ENCODE measurements around the gene RSL24D1. TPM values are rescaled to one million over a fixed set of nuclear protein-coding genes. Genes with fewer than 3 reads are reported as not detected.

The RSL24D1 gene
- total and polyA plus RNA-seq, 9 of the 15 experiments (the other 6 are each of a cell fraction or from before 2014, with no cell fraction given), result 133 to 324 (median 223) TPM

DNA sequence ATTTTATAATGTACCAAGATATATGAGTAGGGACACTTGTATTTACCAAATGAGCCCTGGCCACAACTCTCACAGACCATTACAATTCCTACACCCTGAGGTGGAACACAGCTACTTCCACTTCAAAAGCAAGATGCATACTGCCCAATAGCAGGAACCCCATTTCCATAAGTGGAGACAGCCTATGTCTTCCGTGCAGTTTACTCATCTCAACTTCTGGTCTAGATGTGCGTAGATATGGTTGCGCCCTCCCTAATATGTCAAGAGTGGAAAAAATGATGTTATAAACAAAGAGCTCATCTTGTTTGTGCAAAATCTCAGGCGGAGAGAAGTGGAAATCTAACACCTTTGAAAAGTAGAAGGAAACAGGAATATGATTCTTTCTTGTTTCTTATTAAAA lies 48.3 kb upstream of the RSL24D1 start:
- Histone ChIP-seq H3K27ac (ENCODE audit: extremely low read depth, low read depth, low read length) (no peak overlapping the region), H4K20me1 (replicated peaks; ENCODE audit: control insufficient read depth, insufficient read depth, low read length) (no peaks in the 10 kb centered on the region), H3K4me2 (ENCODE audit: insufficient read depth, low read length) (no peak overlapping the region), H3K9me3 (replicated peaks; ENCODE audit: control insufficient read depth, insufficient read depth, low read depth, low read length) (no peaks in the 10 kb centered on the region), H3K9me1 (ENCODE audit: control insufficient read depth, insufficient read depth, low read length) (no peaks in the 10 kb centered on the region), H3K27me3 (ENCODE audit: control insufficient read depth in 2 of 2, insufficient read depth in 2 of 2, low read length in 2 of 2) (no peaks in the 10 kb centered on the region), H3K9ac (ENCODE audit: insufficient read depth in 1 of 2, low read depth in 2 of 2, low read length in 2 of 2) (no peak overlapping the region), H3K4me1 (replicated peaks in 1 of 2; ENCODE audit: control insufficient read depth in 2 of 2, insufficient read depth in 2 of 2, low read length in 2 of 2) (peaks cover 7 to 29% of the 10 kb centered on the region in 2 experiments; a peak in 3 of 5 replicates), H3K79me2 (ENCODE audit: control insufficient read depth, insufficient read depth, low read length) (peaks cover 71% of the 10 kb centered on the region), H2AFZ (ENCODE audit: low read depth, low read length) (no peak overlapping the region), H3K4me3 (no peak overlapping the region), H3K36me3 (ENCODE audit: control insufficient read depth, insufficient read depth, low read length) (peaks cover 25% of the 10 kb centered on the region; the same call in 1 of the 3 replicates)
- no TSS peak for BruUV-seq (replicated peaks)
- no peak for FAIRE-seq
- POLR2A ChIA-PET, result interaction anchor here (1.4 kb wide), 1 partner anchor 8 kb away, joined by 3 read pairs; no protein-coding TSS in a partner anchor
- in situ Hi-C loops (cut with MboI) (no loop called here), intact Hi-C loops (cut with micrococcal nuclease) (no loop called here)
- TF ChIP-seq IFI16 (CRISPR knock-in tag; IDR thresholded peaks at IDR 0.05) (no peak), FOSL1 (tag; conservative IDR thresholded peaks at IDR 0.05) (peak; percentile 50; the same call in 1 of the 2 replicates), ZNF311 (CRISPR knock-in tag; IDR thresholded peaks at IDR 0.05) (no peak), ZNF140 (CRISPR knock-in tag; IDR thresholded peaks at IDR 0.05) (no peak)
- ATAC-seq, result no peak
- no peak for DNase-seq (ENCODE audit: extremely low read depth in 1 of 4, low spot score in 3 of 4)
- 53% methylated on average over 4 of the region's 4 CpGs for WGBS (ENCODE audit: insufficient coverage, low coverage, missing lambda C conversion rate)
- CTCF ChIA-PET (ENCODE audit: low intra/inter-chr PET ratio), result interaction anchor here (0.6 kb wide), 1 partner anchor 73 kb away, joined by 3 read pairs; no protein-coding TSS in a partner anchor

GRCh38 chr15:55241891-55242290 lies 45.1 kb upstream of the RSL24D1 start:
- ChIA-PET POLR2A (no interaction called here), CTCF (ENCODE audit: low intra/inter-chr PET ratio) (no interaction called here)
- H3K4me2 ChIP-seq (ENCODE audit: insufficient read depth, low read length), result no peak overlapping the region
- no TSS peak for BruUV-seq (replicated peaks)
- peaks cover 81% of the 10 kb centered on the region for H3K79me2 ChIP-seq (ENCODE audit: control insufficient read depth, insufficient read depth, low read length)
- ATAC-seq (no peak), DNase-seq (ENCODE audit: extremely low read depth in 1 of 4, low spot score in 3 of 4) (no peak), FAIRE-seq (no peak)
- no peaks in the 10 kb centered on the region for H3K9me1 ChIP-seq (ENCODE audit: control insufficient read depth, insufficient read depth, low read length)
- H4K20me1 ChIP-seq (replicated peaks; ENCODE audit: control insufficient read depth, insufficient read depth, low read length), result no peaks in the 10 kb centered on the region
- in situ Hi-C loops (cut with MboI), result loop anchor here (5.0 kb wide), 1 partner anchor 40 kb away; no protein-coding TSS in a partner anchor
- H3K36me3 ChIP-seq (ENCODE audit: control insufficient read depth, insufficient read depth, low read length), result 0 out of 3 replicates have a peak, but pooled peaks cover 10% of the 10 kb centered on the region
- peaks cover 0 to 43% of the 10 kb centered on the region in 2 experiments; a peak in 3 of 5 replicates for H3K4me1 ChIP-seq (replicated peaks in 1 of 2; ENCODE audit: control insufficient read depth in 2 of 2, insufficient read depth in 2 of 2, low read length in 2 of 2)
- WGBS (ENCODE audit: insufficient coverage, low coverage, missing lambda C conversion rate), result 15% methylated on average over 1 of the region's 1 CpG
- H3K9ac ChIP-seq (ENCODE audit: insufficient read depth in 1 of 2, low read depth in 2 of 2, low read length in 2 of 2), result no peak overlapping the region
- no peak for TF ChIP-seq ZFPM2 (CRISPR knock-in tag; IDR thresholded peaks at IDR 0.05)
- 0 out of 4 replicates have a peak, but pooled peaks of 1 of the 2 experiments have one; percentile 23 for TF ChIP-seq KDM1A (IDR thresholded peaks at IDR 0.05)
- H3K9me3 ChIP-seq (replicated peaks; ENCODE audit: control insufficient read depth, insufficient read depth, low read depth, low read length), result no peaks in the 10 kb centered on the region
- intact Hi-C loops (cut with micrococcal nuclease), result no loop called here
- no peaks in the 10 kb centered on the region for H3K27me3 ChIP-seq (ENCODE audit: control insufficient read depth in 2 of 2, insufficient read depth in 2 of 2, low read length in 2 of 2)
- H3K4me3 ChIP-seq, result no peak overlapping the region
- H2AFZ ChIP-seq (ENCODE audit: low read depth, low read length), result no peak overlapping the region
- H3K27ac ChIP-seq (ENCODE audit: extremely low read depth, low read depth, low read length), result no peak overlapping the region; the same call in 2 of the 3 replicates

Data from K562 (cell line).